Measurements from ENCODE around the gene LIM2.

- TF ChIP-seq, protein P1, sequence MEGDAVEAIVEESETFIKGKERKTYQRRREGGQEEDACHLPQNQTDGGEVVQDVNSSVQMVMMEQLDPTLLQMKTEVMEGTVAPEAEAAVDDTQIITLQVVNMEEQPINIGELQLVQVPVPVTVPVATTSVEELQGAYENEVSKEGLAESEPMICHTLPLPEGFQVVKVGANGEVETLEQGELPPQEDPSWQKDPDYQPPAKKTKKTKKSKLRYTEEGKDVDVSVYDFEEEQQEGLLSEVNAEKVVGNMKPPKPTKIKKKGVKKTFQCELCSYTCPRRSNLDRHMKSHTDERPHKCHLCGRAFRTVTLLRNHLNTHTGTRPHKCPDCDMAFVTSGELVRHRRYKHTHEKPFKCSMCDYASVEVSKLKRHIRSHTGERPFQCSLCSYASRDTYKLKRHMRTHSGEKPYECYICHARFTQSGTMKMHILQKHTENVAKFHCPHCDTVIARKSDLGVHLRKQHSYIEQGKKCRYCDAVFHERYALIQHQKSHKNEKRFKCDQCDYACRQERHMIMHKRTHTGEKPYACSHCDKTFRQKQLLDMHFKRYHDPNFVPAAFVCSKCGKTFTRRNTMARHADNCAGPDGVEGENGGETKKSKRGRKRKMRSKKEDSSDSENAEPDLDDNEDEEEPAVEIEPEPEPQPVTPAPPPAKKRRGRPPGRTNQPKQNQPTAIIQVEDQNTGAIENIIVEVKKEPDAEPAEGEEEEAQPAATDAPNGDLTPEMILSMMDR (IDR thresholded peaks at IDR 0.05): no peak
- TF ChIP-seq POLR2A (IDR thresholded peaks at IDR 0.05): no peak
These were observed 33.7 kb upstream of the LIM2 start for GRCh38 chr19:51421229-51422052.

Measured in uterus (tissue), 2 donors.